GM19023 (cell line): Measurements from ENCODE around the gene PPID.
"Not testable (repeated sequence)": the region's sequence is repeated elsewhere in the genome, so short reads cannot be mapped to it uniquely, and the experiment has no call there.

Experiments
- ATAC-seq: cut with Tn5 transposase; IDR thresholded peaks from one replicate; pipeline ENCODE4 v1.9.1; 2021; ENCODE audit warnings: mild to moderate bottlenecking, moderate library complexity; ENCODE audit not compliant: unreplicated experiment

The PPID gene

DNA sequence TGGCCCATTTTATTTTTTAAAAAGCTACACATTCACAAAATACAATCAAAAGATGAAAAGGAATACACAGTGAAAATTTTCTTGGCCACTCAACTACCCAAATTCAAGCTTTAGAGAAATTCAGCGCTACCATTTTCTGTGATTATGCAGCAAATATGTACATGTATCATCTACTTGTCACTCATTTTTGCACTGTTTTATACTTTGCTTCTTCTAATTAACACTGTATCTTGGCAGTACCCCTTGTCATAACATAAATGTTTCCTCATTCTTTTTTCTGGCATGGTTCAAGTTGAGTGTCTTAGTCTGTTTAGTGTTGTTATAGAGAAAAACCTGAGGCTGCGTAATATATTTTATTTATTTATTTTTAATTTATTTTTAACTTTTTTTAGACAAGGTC is 15.7 kb upstream of the PPID start:
- ATAC-seq = no peak

DNA sequence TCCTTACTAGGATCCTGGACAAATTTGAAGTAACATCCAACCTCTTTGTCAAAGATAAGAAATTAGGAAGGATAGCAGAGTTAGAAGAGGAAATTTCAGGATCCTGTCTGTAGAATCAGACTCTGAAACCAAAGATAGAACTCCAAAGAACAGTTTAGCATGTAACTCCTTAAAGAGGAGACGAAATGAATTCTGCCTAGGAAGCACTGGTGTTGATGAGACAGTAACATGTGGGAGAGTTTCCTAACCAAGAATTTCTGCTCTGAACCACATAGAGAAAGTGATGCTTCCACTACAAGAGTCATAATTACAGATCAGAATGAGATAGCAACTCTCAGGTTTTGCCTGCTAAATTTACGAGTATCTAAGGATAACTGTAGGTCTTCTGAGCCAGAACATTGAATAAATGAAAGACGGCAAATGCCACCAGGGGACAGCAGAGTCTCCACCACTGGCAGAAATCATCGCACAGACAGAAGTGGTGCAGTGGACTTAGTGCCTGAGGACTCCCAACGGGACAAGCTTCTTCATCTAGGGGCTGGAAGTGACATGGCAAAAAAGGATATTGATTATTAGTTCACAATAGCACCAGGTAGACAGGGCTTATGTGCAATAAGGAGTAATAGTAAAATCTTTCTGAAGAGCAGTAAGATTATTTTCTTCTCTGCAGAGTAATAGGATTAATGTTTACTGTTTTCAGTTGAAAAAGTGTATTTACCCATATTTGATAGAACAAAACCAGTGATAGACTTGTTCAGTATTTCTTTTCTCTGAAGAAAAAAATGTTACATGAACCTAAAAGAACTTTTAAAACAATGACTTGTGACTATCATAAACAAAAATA is 6.7 kb upstream of the PPID start:
- peak; percentile 95 for ATAC-seq

DNA sequence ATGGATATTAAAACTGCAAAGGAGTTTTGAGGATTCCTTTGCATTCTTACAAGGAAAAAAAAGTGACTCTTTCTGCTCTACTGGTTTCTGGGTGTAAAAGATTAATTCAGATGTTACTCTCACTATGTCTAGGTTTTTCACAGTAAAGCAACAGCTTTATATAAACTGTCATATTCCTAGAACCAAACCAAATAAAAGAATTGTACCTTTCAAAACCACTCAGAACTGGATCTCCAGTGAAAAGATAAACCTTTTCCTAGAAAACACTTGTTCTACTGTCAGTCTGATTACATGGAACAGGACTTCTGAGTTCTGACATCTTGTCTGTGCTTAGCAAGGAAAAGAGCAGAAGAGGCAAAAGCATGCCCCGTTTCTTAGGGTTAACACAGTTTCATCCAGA is 5.0 kb upstream of the PPID start:
- ATAC-seq = no peak

DNA sequence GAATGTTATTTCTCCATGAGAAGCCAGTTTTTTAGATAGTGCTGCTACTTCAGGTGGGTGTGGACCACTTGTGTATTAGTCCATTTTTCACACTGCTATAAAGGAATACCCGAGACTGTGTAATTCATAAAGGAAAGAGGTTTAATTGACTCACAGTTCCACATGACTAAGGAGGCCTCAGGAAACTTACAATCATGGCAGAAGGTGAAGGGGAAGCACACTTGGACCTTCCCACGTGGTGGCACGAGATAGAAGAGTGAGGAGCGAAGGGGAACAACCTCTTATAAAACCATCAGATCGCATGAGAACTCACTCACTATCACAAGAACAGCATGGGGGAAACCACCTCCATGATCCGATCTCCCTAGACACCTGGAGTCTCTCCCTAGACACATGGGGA is 3.4 kb upstream of the PPID start:
- ATAC-seq = no peak

DNA sequence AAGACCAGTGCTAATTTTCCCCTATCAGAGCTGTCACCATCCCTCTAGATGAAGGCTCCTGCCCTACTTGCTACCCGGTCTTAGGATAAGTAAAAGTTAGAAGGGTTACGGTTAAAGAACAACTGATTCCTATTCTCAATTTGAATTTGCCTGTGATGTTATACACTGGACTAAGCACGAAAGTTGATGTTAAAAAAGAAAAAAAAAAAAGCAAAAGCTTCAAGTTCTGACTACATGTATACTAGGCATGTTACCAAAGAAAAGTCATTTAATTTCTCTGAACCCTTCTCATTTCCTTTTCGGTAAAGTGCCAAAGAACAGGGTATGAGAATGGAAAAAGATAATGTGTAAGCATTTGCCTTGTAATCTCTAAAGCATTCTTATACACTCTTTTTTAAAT is 1.4 kb upstream of the PPID start:
- no peak for ATAC-seq

DNA sequence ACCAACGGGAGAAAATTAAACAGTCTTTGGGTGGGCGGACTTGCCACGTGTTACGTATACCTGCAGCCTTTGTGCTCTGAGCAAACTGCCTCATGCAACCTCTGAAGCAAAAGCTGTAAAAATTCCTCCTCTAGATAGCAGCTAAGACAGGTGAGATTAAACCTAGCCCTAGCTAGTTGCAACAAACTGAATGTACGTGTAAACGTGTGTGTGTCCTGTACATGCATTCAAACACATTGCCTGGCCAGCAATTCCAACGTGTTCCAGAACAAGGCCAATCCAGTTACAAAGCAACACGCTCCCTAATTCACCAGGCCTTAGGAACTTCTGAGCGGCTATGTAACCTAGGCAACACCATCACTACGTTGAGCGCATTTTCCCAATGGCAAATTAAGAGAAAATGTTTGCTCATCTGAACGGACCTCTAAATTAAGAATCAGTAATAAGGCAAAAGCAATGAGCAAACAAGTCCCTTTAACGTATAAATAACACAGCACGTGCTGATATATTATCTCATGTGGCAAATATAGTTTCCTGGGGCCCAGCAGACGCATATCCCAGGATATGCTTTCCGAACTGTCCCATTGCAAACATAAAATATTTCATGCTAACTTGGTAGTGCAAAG is 792 bp downstream of the PPID start:
- peak; percentile 15 for ATAC-seq

DNA sequence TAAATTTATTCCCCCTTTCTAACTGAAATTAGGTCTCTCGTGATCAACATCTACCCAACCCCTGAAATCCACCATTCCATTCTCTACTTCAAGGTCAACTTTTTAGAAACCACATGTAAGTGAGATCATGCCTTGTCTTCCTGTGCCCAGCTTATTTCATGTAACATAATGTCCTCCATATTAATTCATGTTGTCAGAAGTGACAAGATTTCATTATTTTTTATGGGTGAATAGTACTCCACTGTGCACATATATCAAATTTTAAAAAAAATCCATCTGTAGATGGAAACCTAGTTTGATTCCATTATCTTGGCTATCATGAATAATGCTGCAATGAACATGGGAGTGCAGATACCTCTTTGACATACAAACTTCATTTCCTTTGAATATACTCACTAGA is 1.5 kb downstream of the PPID start:
- no peak for ATAC-seq

DNA sequence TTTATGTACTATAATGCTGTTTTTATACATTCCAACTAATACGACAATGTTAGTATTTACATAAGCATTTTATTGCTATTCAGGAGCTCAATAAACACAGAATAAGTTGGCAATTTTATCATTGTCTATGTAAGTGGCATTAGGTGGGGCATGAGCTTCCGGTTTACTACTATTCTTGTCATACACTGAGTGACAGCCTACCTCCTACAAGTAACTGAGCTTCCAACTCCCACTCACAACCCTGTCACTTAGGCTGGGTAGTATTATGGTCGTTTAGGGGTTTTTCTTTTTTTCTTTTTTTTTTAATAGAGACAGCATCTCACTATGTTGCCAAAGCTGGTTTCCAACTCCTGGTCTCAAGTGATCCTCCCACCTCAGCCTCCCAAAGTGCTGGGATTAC is 7.4 kb downstream of the PPID start:
- ATAC-seq = no peak

DNA sequence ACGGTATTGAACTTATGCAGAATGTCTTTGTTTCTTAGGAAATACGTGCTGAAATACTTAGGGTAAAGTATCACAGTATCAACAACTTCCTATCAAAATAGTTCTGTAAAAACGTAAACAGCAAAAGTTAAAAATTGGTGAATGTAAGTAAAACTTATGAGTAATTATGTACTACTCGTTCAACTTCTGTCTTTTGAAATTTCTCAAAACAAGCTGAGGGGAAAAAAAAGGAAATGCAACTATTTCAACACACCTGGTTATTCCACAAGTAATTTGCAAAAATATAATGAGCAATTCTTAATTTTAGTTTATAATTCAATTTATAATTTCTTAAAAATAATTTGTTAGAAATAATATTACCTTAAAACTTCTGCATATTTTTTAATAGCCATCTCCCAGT is 8.3 kb downstream of the PPID start:
- ATAC-seq = no peak

DNA sequence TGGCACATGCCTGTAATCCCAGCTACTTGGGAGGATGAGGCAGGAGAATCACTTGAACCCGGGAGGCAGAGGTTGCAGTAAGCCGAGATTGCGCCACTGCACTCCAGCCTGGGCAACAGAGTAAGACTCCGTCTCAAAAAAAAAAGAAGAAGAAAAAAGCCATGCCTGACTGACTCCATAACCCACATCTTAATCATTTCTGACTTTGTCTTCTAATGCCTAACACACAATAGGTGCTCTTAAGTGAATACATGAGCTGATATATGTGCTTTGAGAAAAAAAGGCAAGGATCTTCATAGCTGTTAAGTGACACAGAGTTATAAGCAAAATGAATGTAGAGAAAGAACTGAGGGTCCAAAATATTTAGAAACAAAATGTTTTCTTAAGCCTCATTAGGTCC is 10.6 kb downstream of the PPID start:
- not testable (repeated sequence) for ATAC-seq

DNA sequence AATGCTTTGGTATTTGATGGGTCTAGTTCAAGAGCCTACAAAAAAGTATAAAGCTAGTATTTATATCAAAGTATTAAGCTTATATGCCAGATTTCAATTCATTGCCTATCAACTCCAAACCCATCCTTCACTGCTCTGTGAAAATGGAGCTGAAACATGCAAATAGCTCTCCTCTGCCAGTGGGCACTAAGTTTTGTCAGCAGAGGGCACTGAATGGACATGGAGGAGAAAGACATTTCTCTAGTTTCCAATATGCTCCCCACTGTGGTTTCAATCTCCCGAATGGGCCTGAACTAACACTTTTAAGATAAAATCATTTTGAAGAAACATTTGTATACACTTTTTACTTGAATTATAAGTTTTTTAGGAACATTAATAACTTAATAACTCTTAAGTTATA is 12.4 kb downstream of the PPID start:
- no peak for ATAC-seq

DNA sequence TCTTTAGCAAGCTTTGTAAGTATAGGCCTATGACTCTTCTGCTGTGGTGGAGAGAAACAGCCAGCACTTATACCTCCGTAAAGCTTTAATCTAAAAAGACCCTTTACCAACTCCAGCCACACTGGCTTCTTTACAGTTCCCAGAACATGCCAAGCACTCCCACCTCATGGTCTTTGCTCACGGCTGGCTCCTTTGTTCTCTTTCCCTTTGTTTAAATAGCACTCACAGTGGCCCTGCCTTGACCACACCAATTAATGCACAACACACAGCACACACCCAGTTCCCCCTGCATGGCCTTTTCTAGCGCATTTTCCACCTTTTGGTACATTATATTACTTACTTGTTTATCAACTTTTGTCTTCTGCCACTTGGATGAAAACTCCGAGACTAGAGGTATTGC is 18.9 kb downstream of the PPID start:
- no peak for ATAC-seq

DNA sequence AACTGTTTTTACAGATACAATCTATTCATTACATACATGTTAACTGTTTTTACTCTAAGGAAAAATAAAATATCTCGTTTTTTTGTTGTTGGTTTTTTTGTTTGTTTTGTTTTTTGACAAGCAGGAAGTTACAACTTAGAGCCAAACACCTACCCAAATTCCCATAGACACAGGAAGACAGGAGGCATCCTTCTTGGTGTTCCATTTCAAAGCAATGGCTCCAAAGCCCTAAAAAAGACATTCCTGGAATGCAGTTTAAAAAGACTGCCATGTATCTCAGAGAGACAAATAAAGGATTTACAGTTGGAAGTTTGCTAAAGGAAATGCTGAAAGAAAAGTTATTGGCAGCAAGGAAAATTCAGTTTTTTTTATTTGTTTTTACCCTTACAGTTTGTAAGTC is 34.4 kb downstream of the PPID start:
- ATAC-seq = no peak

DNA sequence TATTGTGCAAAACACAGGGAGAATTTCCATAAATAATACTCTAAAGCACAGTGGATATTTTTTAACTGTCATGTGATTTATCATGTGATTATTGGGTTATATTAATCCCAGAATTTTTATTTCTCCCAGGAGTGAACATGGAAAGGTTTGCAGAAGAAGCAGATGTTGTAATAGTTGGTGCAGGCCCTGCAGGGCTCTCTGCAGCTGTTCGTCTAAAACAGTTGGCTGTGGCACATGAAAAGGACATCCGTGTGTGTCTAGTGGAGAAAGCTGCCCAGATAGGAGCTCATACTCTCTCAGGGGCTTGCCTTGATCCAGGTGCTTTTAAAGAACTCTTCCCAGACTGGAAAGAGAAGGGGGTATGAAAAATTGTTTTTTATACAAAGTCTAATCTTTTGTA is 41.1 kb downstream of the PPID start:
- ATAC-seq = no peak

DNA sequence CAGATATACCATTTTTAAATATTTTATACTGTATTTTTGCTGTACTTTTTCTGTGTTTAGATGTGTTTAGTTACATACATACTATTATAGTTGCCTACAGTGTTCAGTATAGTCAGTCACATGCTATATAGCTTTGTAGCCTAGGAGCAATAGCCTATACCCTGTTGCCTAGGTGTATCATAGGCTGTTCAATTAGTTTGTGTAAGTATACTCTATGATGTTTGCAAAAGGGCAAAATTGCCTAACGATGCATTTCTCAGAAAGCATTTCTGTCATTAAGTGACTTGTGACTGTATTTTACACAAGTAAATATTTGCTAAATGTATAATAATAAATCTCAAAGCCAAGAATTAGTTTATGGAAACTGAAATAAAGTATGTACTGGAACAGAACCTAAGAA is 41.6 kb downstream of the PPID start:
- no peak for ATAC-seq

DNA sequence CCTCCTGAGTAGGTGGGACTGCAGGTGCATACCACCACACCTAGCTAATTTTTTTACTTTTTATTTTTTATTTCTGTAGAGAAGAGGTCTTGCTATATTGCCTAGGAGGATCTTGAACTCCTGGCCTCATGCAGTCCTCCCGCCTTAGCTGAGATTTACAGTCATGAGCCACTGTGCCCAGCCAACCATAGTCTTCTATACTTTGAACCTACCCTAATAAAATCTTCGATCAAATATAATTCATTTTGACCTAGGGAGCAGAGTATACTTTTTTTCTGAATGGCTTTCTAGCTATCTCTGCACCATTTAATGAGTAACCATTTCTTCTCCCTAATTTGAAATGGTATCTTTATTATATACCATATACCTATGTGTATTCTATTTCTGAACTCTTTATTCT is 44.4 kb downstream of the PPID start:
- no peak for ATAC-seq

DNA sequence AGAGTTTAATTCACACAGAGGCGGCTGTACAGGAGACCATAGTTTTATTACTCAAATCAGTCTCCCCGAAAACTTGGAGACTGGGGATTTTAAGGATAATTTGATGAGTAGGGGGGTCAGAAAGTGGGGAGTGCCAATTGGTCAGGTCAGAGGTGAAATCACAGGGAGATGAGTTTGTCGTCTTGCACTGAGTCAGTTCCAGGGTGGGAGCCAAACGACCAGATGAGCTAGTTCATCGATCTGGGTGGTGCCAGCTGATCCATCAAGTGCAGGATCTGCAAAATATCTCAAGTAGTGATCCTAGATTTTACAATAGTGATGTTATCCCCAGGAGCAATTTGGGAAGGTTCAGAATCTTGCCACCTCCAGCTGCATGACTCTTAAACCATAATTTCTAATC is 47.1 kb downstream of the PPID start:
- no peak for ATAC-seq

DNA sequence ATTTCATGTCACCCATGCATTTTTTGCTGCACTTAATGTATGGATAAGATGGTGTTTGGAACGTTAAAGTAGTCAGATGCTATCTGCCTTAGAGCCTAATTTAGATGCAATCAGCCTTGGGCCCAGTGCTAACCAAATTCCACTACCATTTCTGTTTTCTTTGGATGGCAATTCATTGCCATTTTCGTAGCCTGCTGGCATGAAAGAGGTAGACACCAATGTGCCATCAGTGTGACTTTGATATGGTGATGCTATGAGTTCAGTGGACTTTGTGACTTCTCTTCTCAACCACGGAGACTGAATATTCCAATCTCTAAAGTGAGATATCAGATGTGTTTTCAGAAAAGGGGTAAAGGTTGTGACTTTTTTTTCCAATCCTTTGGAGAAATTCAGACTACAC is 49.6 kb downstream of the PPID start:
- ATAC-seq = no peak

DNA sequence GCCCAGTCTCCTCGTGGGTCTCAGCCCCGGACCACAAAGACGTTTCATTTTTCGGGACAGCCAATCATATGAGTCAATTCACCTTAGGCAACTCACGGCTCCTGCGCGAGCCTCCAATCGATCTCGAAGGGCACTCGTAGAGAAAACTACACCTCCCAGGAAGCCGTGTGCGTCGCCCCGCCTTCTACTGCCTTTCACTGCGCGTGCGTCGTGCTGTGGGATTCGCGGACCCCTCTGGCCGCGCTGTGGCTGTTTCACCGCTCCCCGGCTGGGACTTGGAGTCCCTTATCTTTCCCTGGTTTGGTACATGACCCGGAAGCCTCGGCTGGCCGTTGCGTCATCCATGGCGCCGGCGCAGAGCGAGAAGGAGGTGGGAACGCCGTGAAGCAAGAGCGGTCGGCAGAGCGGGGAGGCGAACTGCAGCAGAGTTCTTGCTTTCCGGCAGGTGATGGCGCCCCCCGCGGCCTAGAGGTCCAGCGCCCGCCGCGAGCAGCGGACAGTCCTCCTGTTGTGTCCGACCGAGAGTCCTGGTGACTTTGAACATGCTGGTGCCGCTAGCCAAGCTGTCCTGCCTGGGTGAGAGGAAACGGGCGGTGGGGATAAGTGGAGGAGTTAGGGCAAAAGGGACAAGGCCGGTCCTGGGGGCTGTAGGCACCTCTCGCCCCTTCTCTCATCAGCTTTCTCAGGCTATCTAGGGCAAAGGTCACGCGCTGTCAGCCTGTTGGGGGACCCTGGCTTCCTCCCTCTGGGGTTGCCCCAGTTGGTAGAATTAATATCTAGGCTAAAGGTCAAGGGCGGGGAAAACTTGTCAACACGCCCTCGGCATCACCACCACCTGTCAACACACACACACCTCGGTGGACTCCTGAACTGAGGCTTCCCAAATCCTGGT is 51.0 kb downstream of the PPID start, which contains the start of gene ETFDH:
TSS of gene ETFDH (plus strand) at position 382 of the 892 bp plus-strand sequence. CDS start at position 543, 161 bp downstream.
- peak; percentile 84 for ATAC-seq

DNA sequence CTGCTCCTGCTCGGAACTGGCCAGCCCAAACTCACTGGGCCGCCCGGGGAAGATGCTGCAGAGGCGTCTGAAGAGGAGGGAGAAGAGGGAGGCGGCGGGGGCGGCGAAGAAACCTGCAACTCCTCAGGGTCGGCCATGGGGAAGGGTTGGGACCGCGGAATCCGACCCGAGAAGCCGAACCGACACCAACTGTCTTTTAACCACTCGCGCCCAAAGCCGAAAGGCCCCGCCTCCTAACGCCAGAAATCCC is 51.6 kb downstream of the PPID start, which contains the start of gene C4orf46:
TSS of gene C4orf46 (minus strand) at position 223 of the 250 bp plus-strand sequence. CDS start at position 137, 86 bp downstream.
- ATAC-seq = no peak

DNA sequence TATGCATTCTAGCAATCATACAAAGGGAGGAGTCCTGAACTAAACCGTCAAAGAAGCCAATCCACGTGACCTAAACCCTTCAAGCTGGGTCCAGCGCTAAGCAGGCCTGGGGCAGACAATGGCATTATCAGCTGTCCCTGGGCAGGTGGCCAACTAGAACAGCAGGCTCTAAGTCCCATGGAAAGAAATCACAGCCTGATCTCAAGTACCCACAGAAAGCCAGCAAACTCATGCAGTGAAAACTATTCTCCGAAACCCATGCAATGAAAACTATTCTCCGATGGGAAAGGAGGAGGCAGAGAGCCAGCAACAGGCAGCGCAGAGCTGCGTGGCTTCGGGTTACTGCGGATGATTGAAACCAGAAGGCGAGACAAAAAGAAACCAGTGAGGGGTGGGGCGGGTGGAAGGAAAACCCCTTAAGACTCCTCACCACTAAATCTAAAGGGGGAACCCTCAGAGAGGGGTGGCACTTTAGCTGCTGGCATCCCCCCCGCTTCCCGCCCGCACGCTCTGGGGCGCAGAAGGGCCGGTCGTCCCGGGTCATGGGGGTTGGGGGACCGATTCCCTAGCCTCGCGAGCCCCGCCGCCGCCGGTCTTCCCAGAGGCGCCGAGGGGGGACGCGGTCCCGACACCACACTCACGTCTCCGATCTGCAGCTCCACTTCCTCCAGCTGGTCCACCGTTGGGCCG is 52.1 kb downstream of the PPID start:
- peak; percentile 26 for ATAC-seq
